HepG2 (cell line): Measurements from ENCODE around the gene FBF1. TPM values are rescaled to one million over a fixed set of nuclear protein-coding genes. Genes with fewer than 3 reads are reported as not detected.
A peak's percentile ranks its signal among the peaks of the same experiment; 100 is the strongest.

ENCODE experiments used
- AGO1 ChIP-seq: fragments of 200-400 bp; formaldehyde crosslinking; IDR thresholded peaks from 2 replicates; pipeline ENCODE4 v1.6.1; 2017; ENCODE audit warnings: mild to moderate bottlenecking, low read depth, low read length, moderate library complexity; ENCODE audit not compliant: poor library complexity, severe bottlenecking
- MLLT10 ChIP-seq: sonication (generic); formaldehyde crosslinking; IDR thresholded peaks from 2 replicates; pipeline ENCODE4 v1.4.0; 2020; ENCODE audit warnings: missing genetic modification reagents
- PCBP1 ChIP-seq: fragments of 200-400 bp; formaldehyde crosslinking; IDR thresholded peaks from 2 replicates; pipeline ENCODE4 v1.6.1; 2017; ENCODE audit warnings: mild to moderate bottlenecking, low read depth, low read length, borderline replicate concordance
- PITX1 ChIP-seq: sonication (generic); formaldehyde crosslinking; IDR thresholded peaks from 2 replicates; pipeline ENCODE4 v1.5.1; 2020; ENCODE audit warnings: mild to moderate bottlenecking, missing genetic modification reagents
- SOX6 ChIP-seq, 2 experiments: fragments of 450-650 bp in 1 of 2; sonication (generic) in 1 of 2; formaldehyde crosslinking in 1 of 2; IDR thresholded peaks; 2 replicates each; pipeline versions ENCODE4 v1.4.0 to v1.6.1; 2017 to 2020; ENCODE audit warnings: antibody characterized with exemption in 1 of 2, mild to moderate bottlenecking in 1 of 2, missing genetic modification reagents in 1 of 2
- ZBTB7B ChIP-seq: sonication (generic); formaldehyde crosslinking; IDR thresholded peaks from 2 replicates; pipeline ENCODE4 v1.4.0; 2020; ENCODE audit warnings: missing genetic modification reagents
- ZEB1 ChIP-seq: IDR thresholded peaks from 2 replicates; pipeline ENCODE4 v1.6.1; 2012; ENCODE audit warnings: mild to moderate bottlenecking, low read depth, inconsistent platforms; ENCODE audit not compliant: insufficient replicate concordance
- ZNF30 ChIP-seq: sonication (generic); formaldehyde crosslinking; IDR thresholded peaks from 2 replicates; pipeline ENCODE4 v1.5.0; 2020; ENCODE audit warnings: mild to moderate bottlenecking, missing genetic modification reagents
- ZNF33A ChIP-seq: sonication (generic); formaldehyde crosslinking; IDR thresholded peaks from 2 replicates; pipeline ENCODE4 v1.5.1; 2020; ENCODE audit warnings: missing genetic modification reagents, mild to moderate bottlenecking, moderate library complexity, borderline replicate concordance
- ZNF44 ChIP-seq: sonication (generic); formaldehyde crosslinking; IDR thresholded peaks from 2 replicates; pipeline ENCODE4 v1.5.1; 2020; ENCODE audit warnings: mild to moderate bottlenecking, missing genetic modification reagents
- ZNF501 ChIP-seq: sonication (generic); formaldehyde crosslinking; IDR thresholded peaks from 2 replicates; pipeline ENCODE4 v1.5.1; 2020; ENCODE audit warnings: mild to moderate bottlenecking, moderate library complexity, missing genetic modification reagents
- ZNF670 ChIP-seq: sonication (generic); formaldehyde crosslinking; IDR thresholded peaks from 2 replicates; pipeline ENCODE4 v1.8.0; 2022; ENCODE audit warnings: mild to moderate bottlenecking, missing genetic modification reagents, borderline replicate concordance
- ZSCAN9 ChIP-seq: IDR thresholded peaks from 2 replicates; pipeline ENCODE4 v1.6.1; 2016; ENCODE audit warnings: borderline replicate concordance
- polyA plus RNA-seq, 8 experiments: library from polyadenylated mRNA; depleted of rRNA in 3 of 8; stranded (reverse) in 7 of 8; unstranded in 1 of 8; fragments of >200 nt; fragmentation: Illumina TruSeq in 4 of 8; extraction: Trizol in 4 of 8; gene quantifications; 2 replicates each; pipeline versions ENCODE4 v1.2.1 to v1.2.3, GENCODE V29; 2011 to 2016; ENCODE audit warnings: low read depth in 4 of 8, missing spikeins in 1 of 8, mixed read lengths in 1 of 8; ENCODE audit not compliant: insufficient read depth in 1 of 8
- total RNA-seq, 5 experiments: library from RNA; depleted of rRNA; stranded (reverse); fragments of >200 nt; fragmentation: Illumina TruSeq; extraction: Trizol; gene quantifications; 2 replicates each; pipeline ENCODE4 v1.2.3, GENCODE V29; 2016; ENCODE audit warnings: low read depth in 1 of 5
- TF ChIP-seq, protein P1 (sequence below): sonication (generic); formaldehyde crosslinking; IDR thresholded peaks from 2 replicates; pipeline ENCODE4 v1.4.0; 2020; ENCODE audit warnings: mild to moderate bottlenecking, low read depth, missing genetic modification reagents
- TF ChIP-seq, protein P2 (sequence below): sonication (generic); formaldehyde crosslinking; IDR thresholded peaks from 2 replicates; pipeline ENCODE4 v1.8.0; 2023; ENCODE audit warnings: mild to moderate bottlenecking, missing genetic modification reagents

Gene FBF1
- total and polyA plus RNA-seq, 2 of the 13 experiments (the other 11 are each of a cell fraction or from before 2014, with no cell fraction given): 2.4 to 8.1 TPM

DNA sequence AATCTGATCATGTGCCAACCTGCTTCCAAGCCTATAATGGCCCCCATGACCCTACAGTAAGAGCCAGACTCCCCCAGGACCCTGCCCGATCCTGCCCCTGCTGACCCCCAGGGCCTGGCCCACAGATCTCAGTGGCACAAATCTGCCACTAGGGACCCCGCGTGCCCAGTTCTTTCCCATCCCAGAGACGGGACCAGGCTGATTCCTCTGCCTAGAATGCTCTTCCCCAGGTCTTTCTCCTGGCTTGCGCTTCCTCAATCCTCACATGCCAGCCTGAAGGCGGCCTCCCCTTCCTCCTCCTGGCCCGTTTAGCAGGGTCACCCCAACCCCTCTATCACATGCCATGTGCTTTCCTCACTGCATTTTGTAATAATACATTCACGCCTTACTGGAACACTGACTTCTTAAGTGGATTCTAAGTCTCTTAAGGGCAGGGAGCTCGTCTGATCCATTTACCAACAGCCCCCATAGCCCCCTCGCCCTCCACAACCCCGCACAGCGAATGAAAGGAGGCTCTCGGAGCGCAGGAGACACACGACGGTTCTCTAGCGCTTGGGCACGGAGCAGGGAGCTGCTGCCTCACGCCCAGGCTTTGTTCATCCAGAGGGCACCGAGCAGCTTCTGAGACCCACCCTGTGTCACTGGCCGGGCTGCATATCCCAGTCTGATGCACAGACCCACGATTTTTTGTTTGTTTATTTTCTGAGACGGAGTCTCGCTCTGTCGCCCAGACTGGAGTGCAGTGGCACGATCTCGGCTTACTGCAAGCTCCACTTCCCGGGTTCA lies 45.3 kb downstream of the FBF1 start (continued):
- TF ChIP-seq ZNF670 (CRISPR knock-in tag): 0 out of 2 replicates have a peak, but pooled peaks have one; percentile 44
- TF ChIP-seq ZNF30 (CRISPR knock-in tag): no peak
- TF ChIP-seq ZBTB7B: peak; percentile 60; the same call in 1 of the 2 replicates
- no peak for TF ChIP-seq MLLT10 (CRISPR knock-in tag)
- TF ChIP-seq, protein P1, sequence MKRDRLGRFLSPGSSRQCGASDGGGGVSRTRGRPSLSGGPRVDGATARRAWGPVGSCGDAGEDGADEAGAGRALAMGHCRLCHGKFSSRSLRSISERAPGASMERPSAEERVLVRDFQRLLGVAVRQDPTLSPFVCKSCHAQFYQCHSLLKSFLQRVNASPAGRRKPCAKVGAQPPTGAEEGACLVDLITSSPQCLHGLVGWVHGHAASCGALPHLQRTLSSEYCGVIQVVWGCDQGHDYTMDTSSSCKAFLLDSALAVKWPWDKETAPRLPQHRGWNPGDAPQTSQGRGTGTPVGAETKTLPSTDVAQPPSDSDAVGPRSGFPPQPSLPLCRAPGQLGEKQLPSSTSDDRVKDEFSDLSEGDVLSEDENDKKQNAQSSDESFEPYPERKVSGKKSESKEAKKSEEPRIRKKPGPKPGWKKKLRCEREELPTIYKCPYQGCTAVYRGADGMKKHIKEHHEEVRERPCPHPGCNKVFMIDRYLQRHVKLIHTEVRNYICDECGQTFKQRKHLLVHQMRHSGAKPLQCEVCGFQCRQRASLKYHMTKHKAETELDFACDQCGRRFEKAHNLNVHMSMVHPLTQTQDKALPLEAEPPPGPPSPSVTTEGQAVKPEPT: no peak
- no peak for TF ChIP-seq ZSCAN9 (CRISPR knock-in tag)
- no peak for TF ChIP-seq PCBP1
- peak; percentile 14; the same call in 1 of the 2 replicates for TF ChIP-seq ZNF501 (CRISPR knock-in tag)
- no peak for TF ChIP-seq SOX6 (IDR thresholded peaks at IDR 0.05)
- no peak for TF ChIP-seq SOX6 (CRISPR knock-in tag; IDR thresholded peaks at IDR 0.05)
- peak; percentile 19 for TF ChIP-seq AGO1
- TF ChIP-seq, protein P2, sequence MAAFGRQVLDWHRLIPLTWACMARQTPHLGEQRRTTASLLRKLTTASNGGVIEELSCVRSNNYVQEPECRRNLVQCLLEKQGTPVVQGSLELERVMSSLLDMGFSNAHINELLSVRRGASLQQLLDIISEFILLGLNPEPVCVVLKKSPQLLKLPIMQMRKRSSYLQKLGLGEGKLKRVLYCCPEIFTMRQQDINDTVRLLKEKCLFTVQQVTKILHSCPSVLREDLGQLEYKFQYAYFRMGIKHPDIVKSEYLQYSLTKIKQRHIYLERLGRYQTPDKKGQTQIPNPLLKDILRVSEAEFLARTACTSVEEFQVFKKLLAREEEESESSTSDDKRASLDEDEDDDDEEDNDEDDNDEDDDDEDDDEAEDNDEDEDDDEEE: 0 out of 2 replicates have a peak, but pooled peaks have one; percentile 45
- no peak for TF ChIP-seq ZEB1
- TF ChIP-seq ZNF44 (CRISPR knock-in tag): no peak
- TF ChIP-seq ZNF33A (CRISPR knock-in tag): no peak
- TF ChIP-seq PITX1 (CRISPR knock-in tag): peak; percentile 47; the same call in 1 of the 2 replicates
